A549 (cell line): ENCODE measurements around the gene CCL20. TPM values are rescaled to one million over a fixed set of nuclear protein-coding genes. Genes with fewer than 3 reads are reported as not detected.
"Not testable (repeated sequence)": the region's sequence is repeated elsewhere in the genome, so short reads cannot be mapped to it uniquely, and the experiment has no call there.

Source experiments
- ATAC-seq, 2 experiments: fragments of 200-7000 bp in 1 of 2; fragments of >200 bp in 1 of 2; cut with Nextera tagmentation in 1 of 2; cut with Tn5 transposase in 1 of 2; 3 replicates each; pipeline versions ENCODE4 v1.8.0 to v1.9.1; 2018 to 2020; ENCODE audit warnings: mild to moderate bottlenecking in 1 of 2, moderate library complexity in 1 of 2
- CTCF ChIA-PET: fragments of 300-600 bp; sonication (Branson Sonifier 250); formaldehyde crosslinking; extraction: SDS; loops from one replicate; lab custom pipeline; 2021; ENCODE audit warnings: antibody characterized with exemption, inconsistent platforms; lab: Yijun Ruan, JAX
- POLR2A ChIA-PET: fragments of 350-600 bp; formaldehyde crosslinking; extraction: SDS; loops from one replicate; lab custom pipeline; 2021; ENCODE audit warnings: antibody characterized with exemption, inconsistent platforms; lab: Yijun Ruan, JAX
- DNase-seq, 2 experiments: peaks; one replicate each; pipeline versions ENCODE4 v3.0.0 to v3.0.0-alpha.2; 2011 to 2016; ENCODE audit warnings: low read depth in 1 of 2, low spot score in 1 of 2
- FAIRE-seq: peaks from 2 replicates; lab custom pipeline; 2011; peaks lifted over from hg19 to GRCh38; lab: Jason Lieb, UNC
- H3K27ac ChIP-seq, 2 experiments: fragments of >200 bp; sonication (Bioruptor Twin); formaldehyde crosslinking; 3 replicates each; pipeline ENCODE4 v1.5.1; 2016 to 2017
- H3K4me1 ChIP-seq: fragments of >200 bp; sonication (Bioruptor Twin); formaldehyde crosslinking; 3 replicates; pipeline ENCODE4 v1.6.1; 2016
- H3K4me2 ChIP-seq: fragments of >200 bp; sonication (Bioruptor Twin); formaldehyde crosslinking; 3 replicates; pipeline ENCODE4 v1.6.1; 2016
- H3K4me3 ChIP-seq: fragments of >200 bp; sonication (Bioruptor Twin); formaldehyde crosslinking; 3 replicates; pipeline ENCODE4 v1.5.1; 2016
- H3K9me3 ChIP-seq: fragments of >200 bp; sonication (Bioruptor Twin); formaldehyde crosslinking; 3 replicates; pipeline ENCODE4 v1.6.1; 2016
- CHD2 ChIP-seq: fragments of 150-350 bp; IDR thresholded peaks from 2 replicates; pipeline ENCODE4 v1.6.1; 2014; ENCODE audit warnings: low read length; ENCODE audit not compliant: partially characterized antibody
- CTCF ChIP-seq: fragments of >200 bp; sonication (Bioruptor Twin); formaldehyde crosslinking; IDR thresholded peaks from 3 replicates; pipeline ENCODE4 v1.5.1; 2016
- ESRRA ChIP-seq: fragments of 150-350 bp; IDR thresholded peaks from 2 replicates; pipeline ENCODE4 v1.6.1; 2014; ENCODE audit warnings: mild to moderate bottlenecking, low read length, borderline replicate concordance
- FOSB ChIP-seq: fragments of 250-450 bp; sonication (Bioruptor Pico); IDR thresholded peaks from 2 replicates; pipeline ENCODE4 v1.5.0; 2020; ENCODE audit warnings: mild to moderate bottlenecking, moderate library complexity
- FOXS1 ChIP-seq: fragments of 250-450 bp; sonication (Bioruptor Pico); IDR thresholded peaks from 2 replicates; pipeline ENCODE4 v1.5.0; 2020; ENCODE audit warnings: mild to moderate bottlenecking, moderate library complexity
- GATA3 ChIP-seq: IDR thresholded peaks from 2 replicates; pipeline ENCODE4 v1.6.1; 2012; ENCODE audit warnings: borderline replicate concordance
- HDAC2 ChIP-seq: fragments of 200-600 bp; sonication (generic); IDR thresholded peaks from 2 replicates; pipeline ENCODE4 v1.6.1; 2016
- HOXB5 ChIP-seq: fragments of 250-450 bp; sonication (Bioruptor Pico); IDR thresholded peaks from 2 replicates; pipeline ENCODE4 v1.5.0; 2020; ENCODE audit warnings: mild to moderate bottlenecking, moderate library complexity
- MAFK ChIP-seq: fragments of 450-650 bp; IDR thresholded peaks from 2 replicates; pipeline ENCODE4 v1.6.1; 2014; ENCODE audit not compliant: partially characterized antibody
- MAZ ChIP-seq: fragments of 150-350 bp; IDR thresholded peaks from 2 replicates; pipeline ENCODE4 v1.6.1; 2014; ENCODE audit warnings: antibody characterized with exemption, low read depth, low read length, borderline replicate concordance
- MYC ChIP-seq: IDR thresholded peaks from 2 replicates; pipeline ENCODE4 v1.6.1; 2012; ENCODE audit warnings: mild to moderate bottlenecking, inconsistent platforms, low read length, improper control_type of control experiment, borderline replicate concordance
- NR3C1 ChIP-seq: fragments of >200 bp; sonication (Bioruptor Twin); formaldehyde crosslinking; IDR thresholded peaks from 3 replicates; pipeline ENCODE4 v1.6.1; 2017
- PBX3 ChIP-seq: IDR thresholded peaks from 2 replicates; pipeline ENCODE4 v1.6.1; 2012
- RCOR1 ChIP-seq: fragments of 150-350 bp; IDR thresholded peaks from 2 replicates; pipeline ENCODE4 v1.6.1; 2014; ENCODE audit warnings: antibody characterized with exemption, low read length, low read depth
- SMC3 ChIP-seq: fragments of >200 bp; sonication (Bioruptor Twin); formaldehyde crosslinking; IDR thresholded peaks from 3 replicates; pipeline ENCODE4 v1.6.1; 2018; ENCODE audit warnings: inconsistent platforms
- TP53 ChIP-seq: fragments of 250-450 bp; sonication (Bioruptor Pico); IDR thresholded peaks from 2 replicates; pipeline ENCODE4 v1.5.0; 2021; ENCODE audit warnings: mild to moderate bottlenecking, moderate library complexity
- ZC3H11A ChIP-seq: fragments of 450-650 bp; IDR thresholded peaks from 2 replicates; pipeline ENCODE4 v1.6.1; 2014; ENCODE audit warnings: antibody characterized with exemption, mild to moderate bottlenecking
- WGBS: methylation state at CpG from one replicate; pipeline ENCODE4 v1.1.6; 2017; ENCODE audit errors: missing lambda C conversion rate; 5-methylcytosine and 5-hydroxymethylcytosine counted together
- polyA plus RNA-seq, 4 experiments: library from polyadenylated mRNA; depleted of rRNA in 3 of 4; stranded (reverse); fragments of >200 nt; fragmentation: RNase III in 1 of 4; extraction: RNeasy Plus Mini Kit Qiagen cat#74134 plus additional on column Dnase treatment in 1 of 4; gene quantifications; 2 replicates in 3 of 4; 3 replicates in 1 of 4; pipeline ENCODE4 v1.2.3, GENCODE V29; 2011 to 2017
- TF ChIP-seq, protein P1 (sequence below): fragments of >200 bp; sonication (Bioruptor Twin); formaldehyde crosslinking; IDR thresholded peaks from 3 replicates; pipeline ENCODE4 v1.6.1; 2016
- TF ChIP-seq, protein P2 (sequence below): IDR thresholded peaks from 2 replicates; pipeline ENCODE4 v1.6.1; 2012

CCL20 gene
- polyA plus RNA-seq, 2 of the 4 experiments (the other 2 are of a cell fraction) = 0.43 to 3.4 TPM

DNA sequence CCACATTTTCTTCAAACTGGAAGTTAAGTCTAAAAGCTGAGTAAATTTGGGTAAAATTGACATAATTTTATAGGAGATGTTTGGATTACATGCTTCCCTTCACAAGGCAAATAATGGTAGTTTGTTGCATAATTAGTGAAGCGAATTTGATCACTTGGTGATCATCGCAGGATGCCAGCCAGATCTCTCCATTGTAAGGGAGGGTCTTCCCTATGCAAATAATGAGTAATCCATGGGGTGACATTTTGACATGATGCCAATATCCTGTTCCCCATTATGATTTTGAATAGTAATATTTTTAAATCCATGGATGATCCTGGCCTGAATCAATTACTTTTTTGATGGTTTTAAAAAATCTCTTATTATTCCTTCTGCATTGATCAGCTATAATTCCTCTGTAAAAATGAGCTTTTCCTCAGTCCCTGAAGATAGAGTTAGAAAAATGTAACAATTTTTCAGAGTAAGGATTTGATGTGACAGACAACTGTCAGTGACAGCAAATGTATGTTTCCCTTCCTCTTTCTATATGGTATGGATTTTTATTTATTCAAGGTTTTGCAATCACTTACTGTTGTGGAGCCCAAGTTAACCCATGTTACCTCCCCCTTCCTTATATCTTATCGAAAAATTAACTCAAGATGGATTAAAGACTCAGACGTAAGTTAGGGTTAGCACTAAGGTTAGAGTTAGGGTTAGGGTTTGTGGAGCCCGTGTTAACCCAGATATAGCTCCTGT is 21.4 kb downstream of the CCL20 start:
- Histone ChIP-seq H3K4me3 (no peak overlapping the region), H3K4me2 (no peak overlapping the region), H3K27ac (no peak overlapping the region), H3K9me3 (no peaks in the 10 kb centered on the region), H3K4me1 (peaks cover 8% of the 10 kb centered on the region; the same call in 2 of the 3 replicates)
- ChIA-PET CTCF (interaction anchor here (1.0 to 1.6 kb wide), 3 partner anchors 11 to 28 kb away, joined by 3 to 8 read pairs (median 4); no protein-coding TSS in a partner anchor), POLR2A (interaction anchor here (0.6 kb wide), 1 partner anchor 16 kb away, joined by 3 read pairs; no protein-coding TSS in a partner anchor)
- ATAC-seq = no peak
- DNase-seq = no peak
- no peak for FAIRE-seq
- TF ChIP-seq HDAC2 (no peak), CHD2 (no peak), CTCF (no peak), TP53 (CRISPR knock-in tag) (no peak), GATA3 (no peak), PBX3 (no peak), ESRRA (no peak), RCOR1 (no peak), MYC (no peak)
- WGBS = 89% methylated on average over 5 of the region's 5 CpGs

- DNase-seq = peak in 1 of 2 experiments; percentile 73
- FAIRE-seq = not testable (repeated sequence)
- ATAC-seq = peak in 1 of 2 experiments; percentile 76; a peak in 3 of 6 replicates
These were observed 25.9 kb downstream of the CCL20 start for GRCh38 chr2:227839339-227840129.

GRCh38 chr2:227846831-227847230 is 33.2 kb downstream of the CCL20 start:
- H3K27ac ChIP-seq = peak overlapping the region in 1 of 2 experiments; percentile 12; a peak in 1 of 6 replicates
- H3K4me2 ChIP-seq = no peak overlapping the region
- CTCF ChIA-PET = interaction anchor here (0.7 to 1.3 kb wide), 2 partner anchors 12 to 44 kb away, joined by 3 to 4 read pairs; no protein-coding TSS in a partner anchor
- FAIRE-seq (no peak), ATAC-seq (no peak), DNase-seq (no peak)
- POLR2A ChIA-PET = no interaction called here
- H3K4me3 ChIP-seq = no peak overlapping the region
- peaks cover 10% of the 10 kb centered on the region; the same call in 2 of the 3 replicates for H3K4me1 ChIP-seq
- H3K9me3 ChIP-seq = no peaks in the 10 kb centered on the region
- TF ChIP-seq NR3C1 (no peak), MAZ (no peak), TP53 (CRISPR knock-in tag) (no peak), HOXB5 (no peak), FOXS1 (CRISPR knock-in tag) (no peak), FOSB (no peak), MAFK (no peak), SMC3 (no peak), ESRRA (no peak), ZC3H11A (no peak)
- TF ChIP-seq, protein P1, sequence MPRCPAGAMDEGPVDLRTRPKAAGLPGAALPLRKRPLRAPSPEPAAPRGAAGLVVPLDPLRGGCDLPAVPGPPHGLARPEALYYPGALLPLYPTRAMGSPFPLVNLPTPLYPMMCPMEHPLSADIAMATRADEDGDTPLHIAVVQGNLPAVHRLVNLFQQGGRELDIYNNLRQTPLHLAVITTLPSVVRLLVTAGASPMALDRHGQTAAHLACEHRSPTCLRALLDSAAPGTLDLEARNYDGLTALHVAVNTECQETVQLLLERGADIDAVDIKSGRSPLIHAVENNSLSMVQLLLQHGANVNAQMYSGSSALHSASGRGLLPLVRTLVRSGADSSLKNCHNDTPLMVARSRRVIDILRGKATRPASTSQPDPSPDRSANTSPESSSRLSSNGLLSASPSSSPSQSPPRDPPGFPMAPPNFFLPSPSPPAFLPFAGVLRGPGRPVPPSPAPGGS = no peak
- TF ChIP-seq, protein P2, sequence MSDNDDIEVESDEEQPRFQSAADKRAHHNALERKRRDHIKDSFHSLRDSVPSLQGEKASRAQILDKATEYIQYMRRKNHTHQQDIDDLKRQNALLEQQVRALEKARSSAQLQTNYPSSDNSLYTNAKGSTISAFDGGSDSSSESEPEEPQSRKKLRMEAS = no peak
- 89% methylated on average over 1 of the region's 1 CpG for WGBS

More at GRCh38 chr2:227839339-227840129, 25.9 kb downstream of the CCL20 start:
- CTCF ChIA-PET = interaction anchor here (1.0 kb wide), 1 partner anchor 74 kb away, joined by 3 read pairs; no protein-coding TSS in a partner anchor
- H3K4me1 ChIP-seq, H3K4me3 ChIP-seq, H3K9me3 ChIP-seq, POLR2A ChIA-PET: not testable (repeated sequence)
- H3K4me2 ChIP-seq = peak overlapping the region; percentile 20; the same call in 1 of the 3 replicates
- peak overlapping the region; percentile 42 to 73; a peak in 4 of 6 replicates for H3K27ac ChIP-seq
- 33% methylated on average over 5 of the region's 7 CpGs for WGBS
